Neural progenitor cell (in vitro differentiated cells): ENCODE measurements around the gene GJA3. TPM values are rescaled to one million over a fixed set of nuclear protein-coding genes. Genes with fewer than 3 reads are reported as not detected.

Experiments used
- DNase-seq: peaks from one replicate; pipeline ENCODE4 v3.0.0-alpha.2; 2016; ENCODE audit warnings: low spot score
- H2AFZ ChIP-seq: fragments of 200-600 bp; sonication (generic); replicated peaks from 2 replicates; pipeline ENCODE4 v1.6.1; 2016; ENCODE audit warnings: antibody characterized with exemption
- H3F3A ChIP-seq: fragments of 200-600 bp; sonication (generic); 2 replicates; pipeline ENCODE4 v1.6.1; 2016; ENCODE audit warnings: antibody characterized with exemption, low read depth
- H3K27ac ChIP-seq: fragments of 200-600 bp; sonication (generic); 2 replicates; pipeline ENCODE4 v1.5.1; 2016; ENCODE audit warnings: mild to moderate bottlenecking
- H3K27me3 ChIP-seq: fragments of 200-600 bp; sonication (generic); 2 replicates; pipeline ENCODE4 v1.6.1; 2016; ENCODE audit warnings: mild to moderate bottlenecking, moderate library complexity
- H3K36me3 ChIP-seq: fragments of 200-600 bp; sonication (generic); 2 replicates; pipeline ENCODE4 v1.5.1; 2016
- H3K4me1 ChIP-seq: fragments of 200-600 bp; sonication (generic); 2 replicates; pipeline ENCODE4 v1.6.1; 2016; ENCODE audit warnings: mixed run types
- H3K4me2 ChIP-seq: fragments of 200-600 bp; sonication (generic); 2 replicates; pipeline ENCODE4 v1.6.1; 2016
- H3K4me3 ChIP-seq: fragments of 200-600 bp; sonication (generic); 2 replicates; pipeline ENCODE4 v1.5.1; 2016
- H3K79me2 ChIP-seq: fragments of 200-600 bp; sonication (generic); 2 replicates; pipeline ENCODE4 v1.6.1; 2016; ENCODE audit warnings: low read depth
- H3K9ac ChIP-seq: fragments of 200-600 bp; sonication (generic); 2 replicates; pipeline ENCODE4 v1.6.1; 2016
- H3K9me3 ChIP-seq: fragments of 200-600 bp; sonication (generic); 2 replicates; pipeline ENCODE4 v1.5.1; 2016; ENCODE audit warnings: low read depth
- H4K20me1 ChIP-seq: fragments of 200-600 bp; sonication (generic); 2 replicates; pipeline ENCODE4 v1.6.1; 2016; ENCODE audit warnings: low read depth
- H3K27ac Mint-ChIP-seq: 3 replicates; pipeline ENCODE4 v1.8.0; 2021; ENCODE audit warnings: mixed read lengths
- H3K27me3 Mint-ChIP-seq: 2 replicates; pipeline ENCODE4 v1.8.0; 2022; ENCODE audit warnings: low read depth, mild to moderate bottlenecking, inconsistent platforms, moderate library complexity, mixed read lengths; ENCODE audit not compliant: insufficient read depth
- H3K36me3 Mint-ChIP-seq: 3 replicates; pipeline ENCODE4 v1.8.0; 2021; ENCODE audit warnings: mixed read lengths
- H3K4me1 Mint-ChIP-seq: 3 replicates; pipeline ENCODE4 v1.8.0; 2021; ENCODE audit warnings: mixed read lengths
- H3K4me3 Mint-ChIP-seq: 3 replicates; pipeline ENCODE4 v1.8.0; 2021; ENCODE audit warnings: mild to moderate bottlenecking, moderate library complexity, mixed read lengths
- H3K9me3 Mint-ChIP-seq: 3 replicates; pipeline ENCODE4 v1.8.0; 2020; ENCODE audit warnings: mixed read lengths
- CTCF ChIP-seq: fragments of 200-600 bp; sonication (generic); IDR thresholded peaks from 2 replicates; pipeline ENCODE4 v1.5.1; 2017; ENCODE audit warnings: antibody characterized with exemption, mild to moderate bottlenecking
- EZH2 ChIP-seq: fragments of 200-600 bp; sonication (generic); IDR thresholded peaks from 2 replicates; pipeline ENCODE4 v1.6.1; 2017; ENCODE audit warnings: antibody characterized with exemption, mild to moderate bottlenecking, moderate library complexity
- EZH2phosphoT487 ChIP-seq: fragments of 200-600 bp; sonication (generic); IDR thresholded peaks from 2 replicates; pipeline ENCODE4 v1.6.1; 2017; ENCODE audit warnings: antibody characterized with exemption
- total RNA-seq: library from RNA; depleted of rRNA; stranded (reverse); fragments of >200 nt; gene quantifications from 2 replicates; pipeline ENCODE4 v1.2.3, GENCODE V29; 2015; ENCODE audit warnings: low replicate concordance

GJA3 gene
- total RNA-seq, 1 donor from 2014 or later, result 0.17 TPM

- H3K27ac Mint-ChIP-seq, result no peak overlapping the region
- H3K4me1 Mint-ChIP-seq, result peaks cover 14% of the 10 kb centered on the region
- peaks cover 5% of the 10 kb centered on the region for H3K9me3 Mint-ChIP-seq
- H3K36me3 ChIP-seq, result no peaks in the 10 kb centered on the region
- no peaks in the 10 kb centered on the region for H3K36me3 Mint-ChIP-seq
- H3F3A ChIP-seq, result peaks cover 1% of the 10 kb centered on the region
- H2AFZ ChIP-seq, result no peak overlapping the region
- H3K4me1 ChIP-seq, result peaks cover 22% of the 10 kb centered on the region
- no peak overlapping the region for H3K4me3 ChIP-seq
- no peaks in the 10 kb centered on the region for H3K9me3 ChIP-seq
- H3K4me2 ChIP-seq, result no peak overlapping the region
- H3K9ac ChIP-seq, result no peak overlapping the region
- H3K79me2 ChIP-seq, result no peaks in the 10 kb centered on the region
- H3K4me3 Mint-ChIP-seq, result no peak overlapping the region
- peaks cover 14% of the 10 kb centered on the region for H4K20me1 ChIP-seq
- peaks cover 79% of the 10 kb centered on the region for H3K27me3 ChIP-seq
- no peak for DNase-seq
- peaks cover 45% of the 10 kb centered on the region for H3K27me3 Mint-ChIP-seq
- TF ChIP-seq CTCF (no peak), EZH2 (no peak), EZH2phosphoT487 (no peak)
- H3K27ac ChIP-seq, result no peak overlapping the region
Observed at GRCh38 chr13:20190076-20190475, 29.2 kb upstream of the GJA3 start.

- H3K4me2 ChIP-seq, result no peak overlapping the region
- peaks cover 33% of the 10 kb centered on the region for H3K27me3 Mint-ChIP-seq
Observed at GRCh38 chr13:20188667-20189553, 28.1 kb upstream of the GJA3 start.

GRCh38 chr13:20186771-20187170, 25.9 kb upstream of the GJA3 start:
- H3K36me3 Mint-ChIP-seq, result no peaks in the 10 kb centered on the region
- H3K27me3 Mint-ChIP-seq, result peaks cover 20% of the 10 kb centered on the region

More at GRCh38 chr13:20188667-20189553, 28.1 kb upstream of the GJA3 start:
- Histone ChIP-seq H2AFZ (no peak overlapping the region), H3K4me1 (peaks cover 16% of the 10 kb centered on the region), H3K27me3 (peaks cover 68% of the 10 kb centered on the region), H3K4me3 (no peak overlapping the region), H3K79me2 (no peaks in the 10 kb centered on the region), H3K9ac (no peak overlapping the region), H4K20me1 (peaks cover 4% of the 10 kb centered on the region), H3K36me3 (no peaks in the 10 kb centered on the region), H3K27ac (no peak overlapping the region), H3K9me3 (no peaks in the 10 kb centered on the region), H3F3A (no peaks in the 10 kb centered on the region)
- TF ChIP-seq CTCF (peak; percentile 36), EZH2 (no peak)
- no peak overlapping the region for H3K4me3 Mint-ChIP-seq
- peak; percentile 37 for DNase-seq
- no peaks in the 10 kb centered on the region for H3K9me3 Mint-ChIP-seq
- peaks cover 10% of the 10 kb centered on the region for H3K4me1 Mint-ChIP-seq
- H3K27ac Mint-ChIP-seq, result peak overlapping the region; percentile 14
- no peaks in the 10 kb centered on the region for H3K36me3 Mint-ChIP-seq

More at GRCh38 chr13:20186771-20187170, 25.9 kb upstream of the GJA3 start:
- no peak overlapping the region for H3K4me2 ChIP-seq
- peaks cover 46% of the 10 kb centered on the region for H3K27me3 ChIP-seq
- H3K4me1 Mint-ChIP-seq, result peaks cover 3% of the 10 kb centered on the region
- no peaks in the 10 kb centered on the region for H4K20me1 ChIP-seq
- no peak overlapping the region for H3K27ac Mint-ChIP-seq
- H3F3A ChIP-seq, result no peaks in the 10 kb centered on the region
- H3K27ac ChIP-seq, result no peak overlapping the region
- H3K4me1 ChIP-seq, result peaks cover 2% of the 10 kb centered on the region
- H3K9me3 Mint-ChIP-seq, result no peaks in the 10 kb centered on the region
- H3K4me3 ChIP-seq, result no peak overlapping the region
- DNase-seq, result no peak
- H3K4me3 Mint-ChIP-seq, result no peak overlapping the region
- no peaks in the 10 kb centered on the region for H3K36me3 ChIP-seq
- no peaks in the 10 kb centered on the region for H3K9me3 ChIP-seq
- no peaks in the 10 kb centered on the region for H3K79me2 ChIP-seq
- TF ChIP-seq EZH2phosphoT487, result no peak
- TF ChIP-seq EZH2, result no peak
- TF ChIP-seq CTCF, result no peak
- H2AFZ ChIP-seq, result no peak overlapping the region
- no peak overlapping the region for H3K9ac ChIP-seq
